Head of caudate nucleus (tissue), 42 donors: ENCODE data around the gene TMEM167A.
A peak's percentile ranks its signal among the peaks of the same experiment; 100 is the strongest.

Source experiments
- DNase-seq, 42 donors: peaks; one replicate each; pipeline versions ENCODE4 v3.0.0 to v3.0.0-alpha.2; 2020 to 2021; ENCODE audit warnings: mixed read lengths in 7 of 42
- intact Hi-C: fragments of 100-400 bp; cut with DNase I; formaldehyde crosslinking; loops from one replicate; pipeline ENCODE4 v1.15.0; 2022

Gene TMEM167A

GRCh38 chr5:83076742-83077661 lies at the start of gene TMEM167A, which contains the start of gene XRCC4:
TMEM167A (minus strand) TSS chr5:83077394; CDS start chr5:83077323, 71 bp downstream.
XRCC4 (plus strand) TSS chr5:83077547; CDS start chr5:83104920, 27,373 bp downstream.
- intact Hi-C loops, result loop anchor here (5.0 kb wide), 1 partner anchor 40 kb away; no protein-coding TSS in a partner anchor
- DNase-seq, result peak; percentile 92 to 99 (median 98)

- DNase-seq, result no peak
- intact Hi-C loops, result no loop called here
These were observed 49.3 kb upstream of the TMEM167A start for GRCh38 chr5:83126501-83126900.

GRCh38 chr5:83125560-83125959 lies 48.4 kb upstream of the TMEM167A start:
- intact Hi-C loops, result no loop called here

GRCh38 chr5:83124593-83124992 lies 47.4 kb upstream of the TMEM167A start:
- intact Hi-C loops, result no loop called here
- no peak for DNase-seq

More at GRCh38 chr5:83125560-83125959, 48.4 kb upstream of the TMEM167A start:
- DNase-seq, result no peak

- no peak for DNase-seq
- intact Hi-C loops, result no loop called here
These were observed 41.8 kb upstream of the TMEM167A start for GRCh38 chr5:83118976-83119375.

GRCh38 chr5:83118471-83118870 lies 41.3 kb upstream of the TMEM167A start:
- intact Hi-C loops, result no loop called here
- DNase-seq, result no peak

GRCh38 chr5:83115816-83116215 lies 38.6 kb upstream of the TMEM167A start:
- DNase-seq, result no peak

GRCh38 chr5:83109380-83109779 lies 32.2 kb upstream of the TMEM167A start:
- no peak for DNase-seq
- intact Hi-C loops, result no loop called here

More at GRCh38 chr5:83115816-83116215, 38.6 kb upstream of the TMEM167A start:
- intact Hi-C loops, result no loop called here

- no peak for DNase-seq
- intact Hi-C loops, result no loop called here
These were observed 30.7 kb upstream of the TMEM167A start for GRCh38 chr5:83107692-83108420.

GRCh38 chr5:83104021-83104420 lies 26.8 kb upstream of the TMEM167A start:
- intact Hi-C loops, result no loop called here
- no peak for DNase-seq

GRCh38 chr5:83102364-83102980 lies 25.3 kb upstream of the TMEM167A start:
- intact Hi-C loops, result no loop called here
- DNase-seq, result no peak

GRCh38 chr5:83101514-83101913 lies 24.3 kb upstream of the TMEM167A start:
- intact Hi-C loops, result no loop called here
- DNase-seq, result no peak

GRCh38 chr5:83099445-83099844 lies 22.3 kb upstream of the TMEM167A start:
- no peak for DNase-seq
- intact Hi-C loops, result no loop called here

- intact Hi-C loops, result no loop called here
- DNase-seq, result no peak
These were observed 21.8 kb upstream of the TMEM167A start for GRCh38 chr5:83099001-83099400.

- intact Hi-C loops, result no loop called here
- no peak for DNase-seq
These were observed 20.6 kb upstream of the TMEM167A start for GRCh38 chr5:83097689-83098231.

- intact Hi-C loops, result no loop called here
- no peak for DNase-seq
These were observed 19.6 kb upstream of the TMEM167A start for GRCh38 chr5:83096660-83097339.

GRCh38 chr5:83095957-83096539 lies 18.9 kb upstream of the TMEM167A start:
- intact Hi-C loops, result no loop called here
- DNase-seq, result peak in 39 of 42 donors; percentile 6 to 84 (median 43)
